ENCODE results near the gene GLIPR1.
"Not testable (repeated sequence)": the region's sequence is repeated elsewhere in the genome, so short reads cannot be mapped to it uniquely, and the experiment has no call there.

The GLIPR1 gene

DNA sequence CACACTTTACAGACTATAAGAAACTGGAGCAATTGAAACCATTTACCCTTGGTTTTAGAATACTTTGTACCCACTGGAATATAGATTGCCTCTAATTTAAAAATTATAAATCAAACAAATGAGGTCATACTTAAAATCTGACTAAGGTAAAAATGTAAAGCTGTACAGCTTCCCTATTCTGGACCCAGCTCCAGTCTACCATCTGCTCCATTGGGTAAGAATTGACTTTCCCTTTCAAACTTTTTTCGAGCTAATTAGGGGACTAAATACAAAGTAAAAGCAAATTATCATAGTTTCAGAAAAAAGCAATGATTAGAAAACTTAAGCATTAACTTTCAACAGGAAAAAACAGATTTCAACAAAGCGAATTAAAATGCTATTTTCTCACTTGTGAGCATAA, 26.5 kb downstream of the GLIPR1 start:
- no peak overlapping the region for H3K27ac ChIP-seq

DNA sequence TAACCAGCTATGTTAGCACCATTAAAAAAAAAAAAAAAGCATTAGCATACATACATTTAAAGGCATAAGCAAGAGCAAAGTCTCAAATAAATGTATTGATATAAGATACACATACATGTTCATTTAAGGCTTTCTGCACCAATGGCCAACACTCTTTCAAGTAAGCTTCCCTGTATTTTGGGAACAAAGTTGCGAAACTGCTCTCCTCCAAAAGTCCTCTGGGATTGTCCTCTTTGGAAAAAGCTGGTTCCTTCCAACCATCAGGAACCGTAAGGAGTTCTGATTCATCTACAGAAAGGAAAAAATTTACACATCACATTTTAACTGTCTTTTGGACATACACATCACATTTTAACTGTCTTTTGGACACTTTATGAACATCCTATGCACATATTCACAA, 27.6 kb downstream of the GLIPR1 start:
- no peak for TF ChIP-seq CTCF (conservative IDR thresholded peaks at IDR 0.05)
- H3K27ac ChIP-seq: no peak overlapping the region

More for the DNA sequence above, 26.5 kb downstream of the GLIPR1 start:
- TF ChIP-seq CTCF (conservative IDR thresholded peaks at IDR 0.05): no peak

- TF ChIP-seq CTCF (conservative IDR thresholded peaks at IDR 0.05): no peak
- no peak overlapping the region for H3K27ac ChIP-seq
Observed at GRCh38 chr12:75509621-75510020, 29.1 kb downstream of the GLIPR1 start.

GRCh38 chr12:75511116-75512048, 30.8 kb downstream of the GLIPR1 start, which contains the start of gene KRR1:
TSS of gene KRR1 (minus strand) at chr12:75511609. CDS start at chr12:75511597, 12 bp downstream.
- TF ChIP-seq CTCF (conservative IDR thresholded peaks at IDR 0.05): no peak
- peak within 1 kb of the TSS; percentile 79 for H3K27ac ChIP-seq

- not testable (repeated sequence) for H3K27ac ChIP-seq
Observed at GRCh38 chr12:75521224-75521623, 40.7 kb downstream of the GLIPR1 start.

- not testable (repeated sequence) for H3K27ac ChIP-seq
Observed at GRCh38 chr12:75522124-75522523, 41.6 kb downstream of the GLIPR1 start.

DNA sequence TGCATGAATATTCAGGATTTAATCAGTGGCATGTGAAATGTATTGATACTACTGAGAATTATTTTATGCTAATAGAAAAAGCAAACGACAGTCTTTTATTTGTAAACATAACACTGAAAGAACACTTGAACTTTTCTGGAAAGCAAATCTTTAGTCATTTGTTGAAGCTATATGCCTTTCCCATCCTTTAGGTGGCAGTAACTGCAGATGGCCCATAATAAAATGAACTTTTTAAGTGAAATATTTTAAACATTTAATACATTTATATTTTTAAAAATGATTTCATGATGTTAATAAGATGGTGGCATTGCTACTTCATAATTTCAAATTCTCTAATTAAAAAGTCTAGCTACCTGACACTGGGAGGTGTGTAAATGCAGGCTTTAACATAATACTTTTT, 44.7 kb downstream of the GLIPR1 start:
- TF ChIP-seq CTCF (conservative IDR thresholded peaks at IDR 0.05): peak; percentile 56
- no peak overlapping the region for H3K27ac ChIP-seq

GRCh38 chr12:75526655-75527511, 46.3 kb downstream of the GLIPR1 start:
- no peak overlapping the region for H3K27ac ChIP-seq
- peak; percentile 82 for TF ChIP-seq CTCF (conservative IDR thresholded peaks at IDR 0.05)
